ENCODE measurements around the gene MUC6.

GRCh38 chr11:1077417-1078119 is 41.0 kb upstream of the MUC6 start:
- TF ChIP-seq ZNF24 (IDR thresholded peaks at IDR 0.05) (no peak), RAD21 (IDR thresholded peaks at IDR 0.05; ENCODE audit: insufficient read depth, low read depth, low read length) (no peak), TCF3 (IDR thresholded peaks at IDR 0.05; ENCODE audit: borderline replicate concordance, insufficient read depth, low read depth, low read length) (no peak), USF2 (IDR thresholded peaks at IDR 0.05; ENCODE audit: borderline replicate concordance, low read depth, low read length) (no peak), SMAD1 (IDR thresholded peaks at IDR 0.05; ENCODE audit: low read depth, partially characterized antibody) (no peak), POLR2AphosphoS5 (IDR thresholded peaks at IDR 0.05; ENCODE audit: low read length) (no peak), ZNF384 (IDR thresholded peaks at IDR 0.05; ENCODE audit: borderline replicate concordance, low read depth, low read length) (no peak), KAT2A (conservative IDR thresholded peaks at IDR 0.05; ENCODE audit: control insufficient read depth, low read depth, low read length) (no peak)
